Neural cell (in vitro differentiated cells): ENCODE measurements around the gene AKT1.

ENCODE experiments used
- EZH2 ChIP-seq: fragments of 200-600, 300-800 bp; shearing (Covaris generic), sonication (generic); IDR thresholded peaks from 2 replicates; pipeline ENCODE4 v1.6.1; 2014; ENCODE audit warnings: antibody characterized with exemption, low read length, borderline replicate concordance, mild to moderate bottlenecking; ENCODE audit not compliant: insufficient read depth, poor library complexity, severe bottlenecking
- MXI1 ChIP-seq: fragments of 450-650 bp; conservative IDR thresholded peaks from 2 replicates; pipeline ENCODE4 v1.6.1; 2014; ENCODE audit warnings: antibody characterized with exemption, mild to moderate bottlenecking; ENCODE audit not compliant: poor library complexity, severe bottlenecking
- POLR2AphosphoS5 ChIP-seq: IDR thresholded peaks from 2 replicates; pipeline ENCODE4 v1.6.1; 2012
- SMC3 ChIP-seq: fragments of 450-650 bp; conservative IDR thresholded peaks from 2 replicates; pipeline ENCODE4 v1.6.1; 2014; ENCODE audit warnings: antibody characterized with exemption, mild to moderate bottlenecking, moderate library complexity; ENCODE audit not compliant: poor library complexity
- TAF1 ChIP-seq: IDR thresholded peaks from 2 replicates; pipeline ENCODE4 v1.6.1; 2012; ENCODE audit warnings: low read depth
- TF ChIP-seq, protein P1 (sequence below): IDR thresholded peaks from 2 replicates; pipeline ENCODE4 v1.6.1; 2012; ENCODE audit warnings: borderline replicate concordance
- TF ChIP-seq, protein P2 (sequence below): fragments of 450-650 bp; IDR thresholded peaks from 2 replicates; pipeline ENCODE4 v1.5.1; 2014; ENCODE audit warnings: antibody characterized with exemption, mild to moderate bottlenecking, moderate library complexity; ENCODE audit not compliant: poor library complexity, severe bottlenecking

GRCh38 chr14:104739026-104739425 is 56.5 kb downstream of the AKT1 start:
- TF ChIP-seq, protein P1, sequence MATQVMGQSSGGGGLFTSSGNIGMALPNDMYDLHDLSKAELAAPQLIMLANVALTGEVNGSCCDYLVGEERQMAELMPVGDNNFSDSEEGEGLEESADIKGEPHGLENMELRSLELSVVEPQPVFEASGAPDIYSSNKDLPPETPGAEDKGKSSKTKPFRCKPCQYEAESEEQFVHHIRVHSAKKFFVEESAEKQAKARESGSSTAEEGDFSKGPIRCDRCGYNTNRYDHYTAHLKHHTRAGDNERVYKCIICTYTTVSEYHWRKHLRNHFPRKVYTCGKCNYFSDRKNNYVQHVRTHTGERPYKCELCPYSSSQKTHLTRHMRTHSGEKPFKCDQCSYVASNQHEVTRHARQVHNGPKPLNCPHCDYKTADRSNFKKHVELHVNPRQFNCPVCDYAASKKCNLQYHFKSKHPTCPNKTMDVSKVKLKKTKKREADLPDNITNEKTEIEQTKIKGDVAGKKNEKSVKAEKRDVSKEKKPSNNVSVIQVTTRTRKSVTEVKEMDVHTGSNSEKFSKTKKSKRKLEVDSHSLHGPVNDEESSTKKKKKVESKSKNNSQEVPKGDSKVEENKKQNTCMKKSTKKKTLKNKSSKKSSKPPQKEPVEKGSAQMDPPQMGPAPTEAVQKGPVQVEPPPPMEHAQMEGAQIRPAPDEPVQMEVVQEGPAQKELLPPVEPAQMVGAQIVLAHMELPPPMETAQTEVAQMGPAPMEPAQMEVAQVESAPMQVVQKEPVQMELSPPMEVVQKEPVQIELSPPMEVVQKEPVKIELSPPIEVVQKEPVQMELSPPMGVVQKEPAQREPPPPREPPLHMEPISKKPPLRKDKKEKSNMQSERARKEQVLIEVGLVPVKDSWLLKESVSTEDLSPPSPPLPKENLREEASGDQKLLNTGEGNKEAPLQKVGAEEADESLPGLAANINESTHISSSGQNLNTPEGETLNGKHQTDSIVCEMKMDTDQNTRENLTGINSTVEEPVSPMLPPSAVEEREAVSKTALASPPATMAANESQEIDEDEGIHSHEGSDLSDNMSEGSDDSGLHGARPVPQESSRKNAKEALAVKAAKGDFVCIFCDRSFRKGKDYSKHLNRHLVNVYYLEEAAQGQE: no peak
- no peak for TF ChIP-seq TAF1
- TF ChIP-seq, protein P2, sequence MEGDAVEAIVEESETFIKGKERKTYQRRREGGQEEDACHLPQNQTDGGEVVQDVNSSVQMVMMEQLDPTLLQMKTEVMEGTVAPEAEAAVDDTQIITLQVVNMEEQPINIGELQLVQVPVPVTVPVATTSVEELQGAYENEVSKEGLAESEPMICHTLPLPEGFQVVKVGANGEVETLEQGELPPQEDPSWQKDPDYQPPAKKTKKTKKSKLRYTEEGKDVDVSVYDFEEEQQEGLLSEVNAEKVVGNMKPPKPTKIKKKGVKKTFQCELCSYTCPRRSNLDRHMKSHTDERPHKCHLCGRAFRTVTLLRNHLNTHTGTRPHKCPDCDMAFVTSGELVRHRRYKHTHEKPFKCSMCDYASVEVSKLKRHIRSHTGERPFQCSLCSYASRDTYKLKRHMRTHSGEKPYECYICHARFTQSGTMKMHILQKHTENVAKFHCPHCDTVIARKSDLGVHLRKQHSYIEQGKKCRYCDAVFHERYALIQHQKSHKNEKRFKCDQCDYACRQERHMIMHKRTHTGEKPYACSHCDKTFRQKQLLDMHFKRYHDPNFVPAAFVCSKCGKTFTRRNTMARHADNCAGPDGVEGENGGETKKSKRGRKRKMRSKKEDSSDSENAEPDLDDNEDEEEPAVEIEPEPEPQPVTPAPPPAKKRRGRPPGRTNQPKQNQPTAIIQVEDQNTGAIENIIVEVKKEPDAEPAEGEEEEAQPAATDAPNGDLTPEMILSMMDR: no peak
- TF ChIP-seq POLR2AphosphoS5: no peak
- TF ChIP-seq EZH2: no peak
- no peak for TF ChIP-seq MXI1
- no peak for TF ChIP-seq SMC3
